NCI-H2171 (cell line): ENCODE measurements around the gene UVSSA.
"Not testable (repeated sequence)": the region's sequence is repeated elsewhere in the genome, so short reads cannot be mapped to it uniquely, and the experiment has no call there.

Experiments
- DNase-seq: peaks from one replicate; lab custom pipeline; 2025; lab: John Stamatoyannopoulos, UW

Gene UVSSA

GRCh38 chr4:1376841-1377605 is 30.0 kb downstream of the UVSSA start:
- DNase-seq, result no peak

- no peak for DNase-seq
Observed at GRCh38 chr4:1377606-1378261, 30.7 kb downstream of the UVSSA start.

DNA sequence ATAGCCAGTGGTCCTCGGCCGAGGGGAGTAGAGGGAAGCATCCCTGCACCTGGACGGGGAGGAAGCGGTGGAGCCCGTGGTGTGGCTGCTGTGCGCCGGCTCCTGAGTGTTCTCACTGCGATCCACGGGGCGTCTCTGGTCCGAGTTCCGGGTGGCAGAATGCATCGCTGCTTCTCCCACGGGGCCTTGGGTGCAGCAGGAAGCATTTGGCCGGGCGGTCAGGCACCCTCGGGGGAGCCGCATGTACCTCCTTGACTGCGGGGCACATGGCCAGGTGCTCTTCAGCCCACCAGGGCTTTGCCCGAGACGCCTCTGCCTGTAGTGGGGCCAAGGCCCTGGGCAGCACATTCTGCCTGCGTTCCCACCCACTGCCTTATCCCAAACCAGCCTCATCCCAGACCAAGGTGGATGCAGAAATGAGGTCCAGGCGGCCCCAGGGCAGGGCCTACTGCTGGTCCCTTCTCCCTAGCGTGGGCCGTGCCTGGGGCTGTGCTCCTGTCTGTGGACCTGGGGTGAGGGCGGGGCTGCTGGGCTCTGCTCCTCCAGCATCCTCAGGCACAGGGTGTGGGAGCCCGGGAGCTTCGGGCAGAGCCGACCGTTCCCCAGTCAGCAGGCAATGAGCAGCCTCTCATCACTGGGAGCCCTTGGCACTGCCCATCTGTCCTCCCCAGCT is 31.7 kb downstream of the UVSSA start:
- no peak for DNase-seq

DNA sequence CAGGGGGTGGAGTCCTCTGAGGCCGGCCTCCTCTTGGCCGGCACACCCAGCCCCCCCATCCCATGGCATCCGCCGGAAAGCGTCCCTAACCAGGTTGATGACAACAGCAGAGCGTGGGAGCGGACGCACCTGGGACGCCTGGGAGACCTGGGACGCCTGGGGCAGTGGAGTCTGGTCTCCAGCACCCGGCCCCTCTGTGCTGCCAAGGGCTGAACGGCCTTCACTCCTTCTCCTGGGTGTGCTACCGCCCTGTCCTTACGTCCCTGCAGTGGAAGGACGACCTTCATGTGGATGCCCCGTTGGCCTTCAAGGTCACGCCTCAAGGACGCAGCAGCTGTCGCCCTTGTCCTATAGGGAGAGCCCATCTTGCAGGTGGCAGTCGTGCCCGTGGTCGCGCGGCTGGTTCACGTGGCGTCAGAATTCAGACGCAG is 32.4 kb downstream of the UVSSA start:
- no peak for DNase-seq

DNA sequence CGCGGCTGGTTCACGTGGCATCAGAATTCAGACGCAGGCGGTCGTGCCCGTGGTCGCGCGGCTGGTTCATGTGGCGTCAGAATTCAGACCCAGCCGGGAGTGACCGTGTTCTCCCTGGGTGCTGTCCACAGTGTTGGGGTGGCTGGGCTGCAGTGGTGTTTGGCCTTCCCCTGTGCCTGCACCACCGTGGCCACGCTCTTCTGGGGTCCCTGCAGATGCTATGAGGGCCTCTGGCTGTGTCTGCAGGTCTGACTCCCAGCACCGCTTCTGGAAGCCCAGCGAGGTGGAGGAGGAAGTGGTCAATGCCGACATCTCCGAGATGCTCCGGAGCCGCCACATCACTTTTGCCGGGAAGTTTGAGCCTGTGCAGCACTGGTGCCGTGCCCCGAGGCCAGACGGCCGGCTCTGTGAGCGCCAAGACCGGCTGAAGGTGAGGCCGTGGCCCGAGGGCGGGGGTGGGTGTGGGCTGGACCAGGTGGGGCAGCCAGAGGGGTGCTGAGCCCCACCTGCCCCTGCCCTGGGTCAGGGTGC is 32.9 kb downstream of the UVSSA start:
- no peak for DNase-seq

DNA sequence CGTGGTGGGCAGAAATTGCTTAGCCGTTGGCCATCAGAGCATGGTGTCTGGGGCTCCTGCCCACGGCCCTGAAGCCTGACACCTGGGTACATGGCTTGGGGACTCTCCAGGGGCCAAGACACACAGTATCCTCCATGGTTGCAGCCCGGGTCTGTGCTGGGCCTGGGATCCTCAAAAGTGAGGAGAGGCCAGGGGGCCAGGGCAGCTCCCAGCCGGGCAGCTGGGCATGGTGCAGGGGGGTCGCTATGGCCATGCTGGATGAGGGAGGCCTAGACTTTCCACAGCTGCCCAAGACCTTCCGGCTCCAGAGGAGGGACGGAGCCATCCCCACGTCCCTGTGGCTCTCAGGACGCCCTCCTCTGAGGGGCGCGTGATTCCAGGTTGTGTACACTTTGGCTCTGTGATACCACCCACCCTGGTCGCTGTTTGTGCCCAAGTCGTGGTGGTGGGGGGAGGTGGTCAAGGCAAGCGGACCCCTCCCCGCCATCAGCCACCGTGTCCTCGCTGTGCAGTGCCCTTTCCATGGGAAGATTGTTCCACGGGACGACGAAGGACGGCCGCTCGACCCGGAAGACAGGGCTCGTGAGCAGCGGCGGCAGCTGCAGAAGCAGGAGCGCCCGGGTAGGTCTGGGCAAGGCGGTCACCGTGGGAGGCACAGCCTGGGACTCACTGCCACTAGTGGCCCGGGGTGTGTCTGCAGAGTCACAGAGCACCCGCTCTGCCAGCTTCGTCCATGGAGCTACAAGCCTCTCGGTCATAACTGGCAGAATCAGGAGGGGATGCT is 33.6 kb downstream of the UVSSA start:
- no peak for DNase-seq

- DNase-seq, result no peak
Observed at GRCh38 chr4:1381181-1381621, 34.2 kb downstream of the UVSSA start.

DNA sequence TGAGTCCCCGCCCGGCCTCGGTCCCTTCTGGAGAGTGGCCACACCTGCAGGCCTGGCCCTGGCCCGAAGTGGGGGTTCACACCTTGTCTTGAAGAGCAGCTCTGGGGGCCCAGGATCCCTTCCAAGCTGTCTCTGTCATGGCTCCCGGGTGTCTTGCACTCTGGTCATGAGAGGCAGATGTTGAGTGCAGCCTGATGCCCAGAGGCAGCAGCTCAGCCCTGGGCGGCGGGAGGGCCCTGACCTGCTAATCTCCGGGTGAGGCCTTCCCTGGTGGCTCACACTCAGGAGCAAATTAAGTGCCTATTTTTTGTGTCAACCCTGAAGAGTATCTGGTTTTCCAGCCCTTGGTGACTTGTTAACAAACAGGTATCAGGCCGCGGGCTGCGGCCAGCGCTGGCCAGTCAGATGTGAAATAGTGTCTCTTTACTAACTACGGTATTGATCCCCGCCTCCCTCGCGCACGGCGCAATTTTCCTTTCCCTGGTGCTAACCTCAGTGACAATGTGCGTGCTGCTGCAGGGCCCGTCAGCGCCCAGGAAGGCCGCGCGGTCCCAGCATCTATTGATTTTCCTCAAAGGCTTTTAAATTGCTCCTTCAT is 35.0 kb downstream of the UVSSA start:
- no peak for DNase-seq

DNA sequence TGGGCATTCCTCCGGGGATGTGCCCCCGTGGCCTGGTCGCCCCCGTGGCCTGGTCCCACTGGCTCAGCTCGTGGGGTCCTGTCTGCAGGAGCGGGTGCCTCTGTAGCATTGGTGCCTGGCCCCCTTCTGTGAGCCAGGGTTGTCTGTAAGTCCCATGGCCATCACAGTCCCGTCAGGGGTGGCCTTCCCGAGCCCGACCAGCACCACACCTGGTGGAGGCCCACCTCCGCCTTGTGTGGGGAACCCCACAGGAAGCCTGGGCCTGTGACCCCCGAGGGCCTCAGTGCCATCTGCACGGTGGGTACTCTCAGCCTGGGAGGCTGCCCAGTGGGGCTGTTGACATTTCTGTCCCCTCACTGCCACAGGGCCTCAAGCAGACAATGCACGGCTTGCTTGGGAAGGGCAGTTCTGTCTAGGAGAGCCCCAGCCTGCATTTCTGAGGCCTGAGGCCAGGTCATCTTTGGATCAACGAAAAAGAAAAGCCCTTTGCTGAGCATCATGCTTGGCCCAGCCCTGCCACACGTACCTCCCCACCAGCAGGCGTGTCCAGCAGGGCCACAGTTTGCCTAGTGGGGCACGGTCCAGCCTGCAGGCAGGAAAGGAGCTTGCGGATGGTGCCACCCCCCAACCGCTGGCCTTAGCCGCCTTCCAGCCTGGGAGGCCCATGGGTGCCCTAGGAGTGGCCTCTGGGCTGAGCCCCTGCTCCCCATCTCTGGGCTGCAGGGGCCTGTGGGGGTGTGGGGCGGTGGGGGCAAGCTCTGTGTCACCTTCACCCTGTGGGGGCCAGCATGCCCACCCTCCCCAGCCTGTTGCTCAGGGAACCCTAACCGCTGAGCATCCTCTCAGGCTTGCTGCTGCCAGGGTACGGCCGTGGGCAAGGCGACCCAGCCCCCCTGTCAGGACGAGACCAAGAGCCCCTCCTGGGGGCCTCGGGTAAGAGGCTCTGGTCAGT is 36.0 kb downstream of the UVSSA start:
- DNase-seq, result no peak

GRCh38 chr4:1383728-1384591 is 37.0 kb downstream of the UVSSA start:
- no peak for DNase-seq

GRCh38 chr4:1384675-1385372 is 37.8 kb downstream of the UVSSA start:
- no peak for DNase-seq

- no peak for DNase-seq
Observed at GRCh38 chr4:1385373-1386340, 38.6 kb downstream of the UVSSA start.

- DNase-seq, result not testable (repeated sequence)
Observed at GRCh38 chr4:1393363-1393762, 46.4 kb downstream of the UVSSA start.

GRCh38 chr4:1393866-1394265 is 46.9 kb downstream of the UVSSA start:
- DNase-seq, result no peak

- not testable (repeated sequence) for DNase-seq
Observed at GRCh38 chr4:1394554-1395388, 47.8 kb downstream of the UVSSA start.

DNA sequence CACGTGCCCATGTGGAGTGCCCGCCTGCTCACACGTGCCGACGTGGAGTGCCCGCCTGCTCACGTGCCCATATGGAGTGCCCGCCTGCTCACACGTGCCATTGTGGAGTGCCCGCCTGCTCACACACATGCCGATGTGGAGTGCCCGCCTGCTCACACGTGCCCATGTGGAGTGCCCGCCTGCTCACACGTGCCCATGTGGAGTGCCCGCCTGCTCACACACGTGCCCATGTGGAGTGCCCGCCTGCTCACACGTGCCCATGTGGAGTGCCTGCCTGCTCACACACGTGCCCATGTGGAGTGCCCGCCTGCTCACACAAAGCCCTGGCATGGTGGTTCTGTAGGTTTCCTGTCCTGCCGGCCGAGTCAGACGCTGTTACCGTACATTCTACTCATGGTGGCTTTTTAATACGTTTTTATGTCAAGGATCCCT is 48.4 kb downstream of the UVSSA start:
- DNase-seq, result not testable (repeated sequence)
